IMR-90 (cell line): Measurements from ENCODE around the gene KCTD8. TPM values are rescaled to one million over a fixed set of nuclear protein-coding genes. Genes with fewer than 3 reads are reported as not detected.

Experiments used
- ATAC-seq: fragments of 200-7000 bp; cut with Tn5 transposase; 2 replicates; pipeline ENCODE4 v1.9.1; 2020; ENCODE audit warnings: low read depth, mild to moderate bottlenecking, moderate library complexity
- BruUV-seq: library from RNA; stranded (reverse); fragments of 400-500 nt; replicated peaks from 2 replicates; lab custom pipeline; 2021; lab: Mats Ljungman, UMichigan
- CTCF ChIA-PET: fragments of 300-600 bp; formaldehyde crosslinking; extraction: SDS; loops from one replicate; lab custom pipeline; 2021; ENCODE audit warnings: antibody characterized with exemption; lab: Yijun Ruan, JAX
- POLR2A ChIA-PET: fragments of 300-600 bp; sonication (Branson Sonifier 250); formaldehyde crosslinking; loops from one replicate; lab custom pipeline; 2022; ENCODE audit warnings: antibody characterized with exemption; ENCODE audit not compliant: unreplicated experiment; lab: Charles Lee
- DNase-seq: peaks from one replicate; pipeline ENCODE4 v3.0.0; 2013
- H2AFZ ChIP-seq: replicated peaks from 2 replicates; pipeline ENCODE3; 2013; ENCODE audit warnings: low read length, mild to moderate bottlenecking; ENCODE audit not compliant: poor library complexity
- H2AK5ac ChIP-seq: 2 replicates; pipeline ENCODE4 v1.6.1; 2013; ENCODE audit warnings: low read depth, low read length, inconsistent platforms
- H2AK9ac ChIP-seq: replicated peaks from 2 replicates; pipeline ENCODE3; 2013; ENCODE audit warnings: mild to moderate bottlenecking, low read depth, low read length, moderate library complexity; ENCODE audit not compliant: poor library complexity
- H2BK120ac ChIP-seq: 2 replicates; pipeline ENCODE4 v1.6.1; 2013; ENCODE audit warnings: low read depth, low read length, inconsistent platforms
- H2BK15ac ChIP-seq: 3 replicates; pipeline ENCODE4 v1.6.1; 2013; ENCODE audit warnings: low read depth, low read length, inconsistent platforms
- H2BK20ac ChIP-seq: 2 replicates; pipeline ENCODE4 v1.6.1; 2013; ENCODE audit warnings: low read depth, mild to moderate bottlenecking, inconsistent platforms, low read length, moderate library complexity
- H2BK5ac ChIP-seq: 2 replicates; pipeline ENCODE4 v1.6.1; 2013; ENCODE audit warnings: mild to moderate bottlenecking, low read depth, low read length, inconsistent platforms; ENCODE audit not compliant: poor library complexity, severe bottlenecking
- H3K14ac ChIP-seq: replicated peaks from 2 replicates; pipeline ENCODE4 v1.6.1; 2013; ENCODE audit warnings: low read depth, low read length, inconsistent platforms
- H3K18ac ChIP-seq: 2 replicates; pipeline ENCODE4 v1.6.1; 2013; ENCODE audit warnings: low read depth, low read length, control low read depth
- H3K23ac ChIP-seq: 2 replicates; pipeline ENCODE4 v1.6.1; 2013; ENCODE audit warnings: low read depth, low read length, inconsistent platforms
- H3K27ac ChIP-seq: 2 replicates; pipeline ENCODE4 v1.5.1; 2013; ENCODE audit warnings: mild to moderate bottlenecking, control low read depth, low read length; ENCODE audit not compliant: insufficient read depth
- H3K27me3 ChIP-seq: 2 replicates; pipeline ENCODE4 v1.6.1; 2013; ENCODE audit warnings: low read length; ENCODE audit not compliant: control insufficient read depth, insufficient read depth
- H3K36me3 ChIP-seq: 2 replicates; pipeline ENCODE4 v1.6.1; 2013; ENCODE audit warnings: low read length, mixed read lengths; ENCODE audit not compliant: control insufficient read depth, insufficient read depth
- H3K4ac ChIP-seq: 2 replicates; pipeline ENCODE4 v1.6.1; 2013; ENCODE audit warnings: low read depth, low read length, inconsistent platforms
- H3K4me1 ChIP-seq: 2 replicates; pipeline ENCODE4 v1.6.1; 2013; ENCODE audit warnings: low read length, mixed read lengths; ENCODE audit not compliant: control insufficient read depth, insufficient read depth
- H3K4me2 ChIP-seq: 2 replicates; pipeline ENCODE4 v1.6.1; 2013; ENCODE audit warnings: low read depth, mild to moderate bottlenecking, control low read depth, low read length, moderate library complexity
- H3K4me3 ChIP-seq: 2 replicates; pipeline ENCODE4 v1.5.1; 2013; ENCODE audit warnings: low read depth, mild to moderate bottlenecking, control low read depth, low read length, moderate library complexity; ENCODE audit not compliant: insufficient read depth
- H3K56ac ChIP-seq: 2 replicates; pipeline ENCODE4 v1.6.1; 2013; ENCODE audit warnings: low read length, inconsistent platforms; ENCODE audit not compliant: insufficient read depth; ENCODE audit errors: extremely low read depth
- H3K79me1 ChIP-seq, 2 experiments: 2 replicates each; pipeline ENCODE4 v1.6.1; 2013; ENCODE audit warnings: low read length in 2 of 2, inconsistent platforms in 1 of 2, low read depth in 1 of 2
- H3K9ac ChIP-seq: 2 replicates; pipeline ENCODE4 v1.6.1; 2013; ENCODE audit warnings: low read depth, low read length, control low read depth
- H3K9me1 ChIP-seq: 2 replicates; pipeline ENCODE4 v1.6.1; 2013; ENCODE audit warnings: low read length, inconsistent platforms; ENCODE audit not compliant: insufficient read depth
- H3K9me3 ChIP-seq: 2 replicates; pipeline ENCODE4 v1.6.1; 2013; ENCODE audit warnings: low read length; ENCODE audit not compliant: control insufficient read depth, insufficient read depth
- H4K20me1 ChIP-seq: 2 replicates; pipeline ENCODE4 v1.6.1; 2013; ENCODE audit warnings: low read length, inconsistent platforms; ENCODE audit not compliant: insufficient read depth
- H4K5ac ChIP-seq: 2 replicates; pipeline ENCODE4 v1.6.1; 2013; ENCODE audit warnings: mild to moderate bottlenecking, low read depth, low read length, control low read depth
- H4K8ac ChIP-seq, 2 experiments: 2 replicates each; pipeline ENCODE4 v1.6.1; 2013; ENCODE audit warnings: low read depth in 2 of 2, low read length in 2 of 2, control low read depth in 1 of 2, inconsistent platforms in 1 of 2
- H4K91ac ChIP-seq: 2 replicates; pipeline ENCODE4 v1.6.1; 2013; ENCODE audit warnings: low read depth, low read length, inconsistent platforms; ENCODE audit not compliant: insufficient read depth
- CHD1 ChIP-seq: IDR thresholded peaks from 2 replicates; pipeline ENCODE4 v1.6.1; 2012; ENCODE audit warnings: low read depth, low read length, improper control_type of control experiment
- ELK1 ChIP-seq: fragments of 150-350 bp; IDR thresholded peaks from 2 replicates; pipeline ENCODE4 v1.6.1; 2016; ENCODE audit warnings: low read depth, mild to moderate bottlenecking, low read length, moderate library complexity, borderline replicate concordance
- RCOR1 ChIP-seq: IDR thresholded peaks from 2 replicates; pipeline ENCODE4 v1.6.1; 2012; ENCODE audit warnings: mild to moderate bottlenecking, low read length, improper control_type of control experiment; ENCODE audit not compliant: insufficient replicate concordance
- WGBS, 2 experiments: methylation state at CpG; one replicate each; pipeline versions ENCODE4 v1.1.5 to v1.1.7; 2013; ENCODE audit warnings: missing lambda C conversion rate in 2 of 2; ENCODE audit not compliant: insufficient read length in 1 of 2; ENCODE audit errors: extremely low coverage in 2 of 2; 5-methylcytosine and 5-hydroxymethylcytosine counted together
- dilution Hi-C: fragments of 300-500 bp; cut with HindIII; formaldehyde crosslinking; loops from one replicate; pipeline ENCODE4 v1.14.3; 2018; ENCODE audit warnings: low sequenced_read_pairs; ENCODE audit not compliant: unreplicated experiment
- in situ Hi-C: fragments of 300-500 bp; cut with MboI; formaldehyde crosslinking; loops from 3 replicates; pipeline ENCODE4 v1.14.3; 2019; ENCODE audit warnings: low sequenced_read_pairs, inconsistent platforms, mixed read lengths
- intact Hi-C: fragments of 100-400 bp; cut with micrococcal nuclease; formaldehyde crosslinking; loops from 2 replicates; pipeline ENCODE4 v1.10.0; 2022
- polyA plus RNA-seq, 3 experiments: library from polyadenylated mRNA; depleted of rRNA; stranded (reverse); fragments of >200 nt; gene quantifications; 2 replicates each; pipeline ENCODE4 v1.2.3, GENCODE V29; 2012; ENCODE audit warnings: low replicate concordance in 1 of 3
- total RNA-seq: library from RNA; depleted of rRNA; stranded (reverse); fragments of >200 nt; gene quantifications from 2 replicates; pipeline ENCODE4 v1.2.3, GENCODE V29; 2012

The KCTD8 gene
- total and polyA plus RNA-seq, 2 of the 4 experiments (the other 2 are of a cell fraction) = 0.03 TPM; not detected in 1

- Histone ChIP-seq H3K9ac (no peak overlapping the region), H2AK5ac (no peak overlapping the region), H4K20me1 (no peaks in the 10 kb centered on the region), H2BK20ac (no peak overlapping the region), H4K91ac (no peak overlapping the region), H4K8ac (no peak overlapping the region), H3K27ac (no peak overlapping the region), H3K79me1 (no peaks in the 10 kb centered on the region), H4K5ac (no peak overlapping the region), H3K4me3 (no peak overlapping the region), H3K9me1 (no peaks in the 10 kb centered on the region), H2BK5ac (no peak overlapping the region), H2AFZ (no peak overlapping the region), H3K4me2 (no peak overlapping the region), H3K56ac (no peak overlapping the region), H2BK120ac (no peak overlapping the region), H3K4ac (no peak overlapping the region), H3K27me3 (no peaks in the 10 kb centered on the region), H3K9me3 (no peaks in the 10 kb centered on the region), H3K36me3 (no peaks in the 10 kb centered on the region), H3K4me1 (no peaks in the 10 kb centered on the region), H3K18ac (no peak overlapping the region), H3K14ac (no peak overlapping the region), H2BK15ac (no peak overlapping the region), H3K23ac (no peak overlapping the region), H2AK9ac (no peak overlapping the region)
- intact Hi-C loops = no loop called here
- ChIA-PET POLR2A (no interaction called here), CTCF (no interaction called here)
- BruUV-seq = no TSS peak
- in situ Hi-C loops = no loop called here
- no peak for ATAC-seq
- dilution Hi-C loops = no loop called here
- no CpG with 5 or more reads among the region's 1 CpG for WGBS, 2 experiments
- no peak for DNase-seq
- TF ChIP-seq RCOR1 (no peak), CHD1 (no peak), ELK1 (no peak)
Observed at GRCh38 chr4:44287505-44287904, 161.1 kb downstream of the KCTD8 start.
